Erythroblast (primary cell): ENCODE data around the gene RASGRP4.

ENCODE experiments used
- GATA1 ChIP-seq: IDR thresholded peaks from 2 replicates; pipeline ENCODE4 v1.6.1; 2011; ENCODE audit warnings: low read depth, mild to moderate bottlenecking, control low read depth, low read length, moderate library complexity
- POLR2A ChIP-seq: IDR thresholded peaks from 2 replicates; pipeline ENCODE4 v1.6.1; 2011; ENCODE audit warnings: mild to moderate bottlenecking, low read length

GRCh38 chr19:38437295-38437694 lies 11.3 kb upstream of the RASGRP4 start:
- no peak for TF ChIP-seq POLR2A
- TF ChIP-seq GATA1: no peak
